Mesenchymal stem cell (in vitro differentiated cells and primary cell): ENCODE measurements around the gene RNU1-4.
"Not testable (repeated sequence)": the region's sequence is repeated elsewhere in the genome, so short reads cannot be mapped to it uniquely, and the experiment has no call there.

Experiments
- DNase-seq: peaks from one replicate; pipeline ENCODE4 v3.0.0-alpha.2; 2013
- H2AFZ ChIP-seq: one replicate; pipeline ENCODE4 v1.6.1; 2013; ENCODE audit warnings: low read depth, mild to moderate bottlenecking, control low read depth, inconsistent platforms, low read length, moderate library complexity
- H2AK5ac ChIP-seq: 2 replicates; pipeline ENCODE4 v1.6.1; 2013; ENCODE audit warnings: low read length, moderate library complexity, mild to moderate bottlenecking, inconsistent platforms; ENCODE audit not compliant: severe bottlenecking
- H2BK120ac ChIP-seq: one replicate; pipeline ENCODE4 v1.6.1; 2013; ENCODE audit warnings: low read depth, mild to moderate bottlenecking, inconsistent platforms, low read length, moderate library complexity
- H2BK12ac ChIP-seq, 2 experiments: one replicate each; pipeline ENCODE4 v1.6.1; 2013; ENCODE audit warnings: inconsistent platforms in 2 of 2, low read length in 2 of 2, mild to moderate bottlenecking in 2 of 2, moderate library complexity in 2 of 2, control low read depth in 1 of 2
- H2BK15ac ChIP-seq: one replicate; pipeline ENCODE4 v1.6.1; 2013; ENCODE audit warnings: mild to moderate bottlenecking, low read depth, inconsistent platforms; ENCODE audit not compliant: poor library complexity, severe bottlenecking
- H2BK5ac ChIP-seq: 2 replicates; pipeline ENCODE4 v1.6.1; 2013; ENCODE audit warnings: low read depth, mild to moderate bottlenecking, low read length, control low read depth, inconsistent platforms; ENCODE audit not compliant: poor library complexity, severe bottlenecking
- H3K14ac ChIP-seq, 2 experiments: one replicate each; pipeline ENCODE4 v1.6.1; 2013; ENCODE audit warnings: inconsistent platforms in 2 of 2, low read length in 2 of 2, control low read depth in 1 of 2, mild to moderate bottlenecking in 1 of 2, moderate library complexity in 1 of 2
- H3K18ac ChIP-seq, 2 experiments: one replicate each; pipeline ENCODE4 v1.6.1; 2013; ENCODE audit warnings: inconsistent platforms in 2 of 2, low read length in 2 of 2, control low read depth in 1 of 2, low read depth in 1 of 2, mild to moderate bottlenecking in 1 of 2
- H3K23ac ChIP-seq, 2 experiments: one replicate each; pipeline ENCODE4 v1.6.1; 2013; ENCODE audit warnings: inconsistent platforms in 2 of 2, low read length in 2 of 2, mild to moderate bottlenecking in 2 of 2, moderate library complexity in 2 of 2, control low read depth in 1 of 2
- H3K27ac ChIP-seq: 2 replicates; pipeline ENCODE4 v1.5.1; 2013; ENCODE audit warnings: mild to moderate bottlenecking, moderate library complexity, low read length, control low read depth, inconsistent platforms; ENCODE audit not compliant: poor library complexity, severe bottlenecking
- H3K27me3 ChIP-seq, 2 experiments: 2 replicates each; pipeline versions ENCODE4 v1.6.1 to v1.7.0; 2013; ENCODE audit warnings: low read length in 2 of 2, mild to moderate bottlenecking in 2 of 2, moderate library complexity in 2 of 2, control low read depth in 1 of 2, inconsistent platforms in 1 of 2; ENCODE audit not compliant: control insufficient read depth in 1 of 2, insufficient read depth in 1 of 2
- H3K36me3 ChIP-seq, 2 experiments: 2 replicates each; pipeline versions ENCODE4 v1.6.1 to v1.7.0; 2013; ENCODE audit warnings: low read length in 2 of 2, control low read depth in 1 of 2, inconsistent platforms in 1 of 2, low read depth in 1 of 2, mild to moderate bottlenecking in 1 of 2; ENCODE audit not compliant: insufficient read depth in 2 of 2, control insufficient read depth in 1 of 2
- H3K4ac ChIP-seq, 2 experiments: one replicate each; pipeline ENCODE4 v1.6.1; 2013; ENCODE audit warnings: inconsistent platforms in 2 of 2, low read length in 2 of 2, mild to moderate bottlenecking in 2 of 2, moderate library complexity in 2 of 2, control low read depth in 1 of 2, low read depth in 1 of 2
- H3K4me1 ChIP-seq: 2 replicates; pipeline ENCODE4 v1.6.1; 2013; ENCODE audit warnings: low read depth, low read length, control low read depth; ENCODE audit not compliant: control insufficient read depth, insufficient read depth
- H3K4me2 ChIP-seq: 2 replicates; pipeline ENCODE4 v1.6.1; 2013; ENCODE audit warnings: low read length, mild to moderate bottlenecking, inconsistent platforms; ENCODE audit not compliant: poor library complexity, severe bottlenecking
- H3K4me3 ChIP-seq, 2 experiments: 2 replicates each; pipeline versions ENCODE4 v1.5.1 to v1.7.0; 2013; ENCODE audit warnings: low read length in 2 of 2, mild to moderate bottlenecking in 2 of 2, control low read depth in 1 of 2, low read depth in 1 of 2; ENCODE audit not compliant: insufficient read depth in 1 of 2
- H3K79me1 ChIP-seq: replicated peaks from 2 replicates; pipeline ENCODE4 v1.6.1; 2013; ENCODE audit warnings: mild to moderate bottlenecking, control low read depth, low read length, inconsistent platforms; ENCODE audit not compliant: poor library complexity, severe bottlenecking
- H3K9ac ChIP-seq: 2 replicates; pipeline ENCODE4 v1.7.0; 2013; ENCODE audit warnings: mild to moderate bottlenecking, low read length, moderate library complexity
- H3K9me3 ChIP-seq: 2 replicates; pipeline ENCODE4 v1.7.0; 2013; ENCODE audit warnings: mild to moderate bottlenecking, low read length; ENCODE audit not compliant: control insufficient read depth
- H4K8ac ChIP-seq: one replicate; pipeline ENCODE4 v1.6.1; 2013; ENCODE audit warnings: inconsistent platforms, mild to moderate bottlenecking, low read length, moderate library complexity
- H4K91ac ChIP-seq: one replicate; pipeline ENCODE4 v1.6.1; 2013; ENCODE audit warnings: mild to moderate bottlenecking, low read length, inconsistent platforms
- WGBS: methylation state at CpG from one replicate; pipeline ENCODE4 v1.1.7; 2013; ENCODE audit warnings: mixed read lengths; 5-methylcytosine and 5-hydroxymethylcytosine counted together

RNU1-4 gene

DNA sequence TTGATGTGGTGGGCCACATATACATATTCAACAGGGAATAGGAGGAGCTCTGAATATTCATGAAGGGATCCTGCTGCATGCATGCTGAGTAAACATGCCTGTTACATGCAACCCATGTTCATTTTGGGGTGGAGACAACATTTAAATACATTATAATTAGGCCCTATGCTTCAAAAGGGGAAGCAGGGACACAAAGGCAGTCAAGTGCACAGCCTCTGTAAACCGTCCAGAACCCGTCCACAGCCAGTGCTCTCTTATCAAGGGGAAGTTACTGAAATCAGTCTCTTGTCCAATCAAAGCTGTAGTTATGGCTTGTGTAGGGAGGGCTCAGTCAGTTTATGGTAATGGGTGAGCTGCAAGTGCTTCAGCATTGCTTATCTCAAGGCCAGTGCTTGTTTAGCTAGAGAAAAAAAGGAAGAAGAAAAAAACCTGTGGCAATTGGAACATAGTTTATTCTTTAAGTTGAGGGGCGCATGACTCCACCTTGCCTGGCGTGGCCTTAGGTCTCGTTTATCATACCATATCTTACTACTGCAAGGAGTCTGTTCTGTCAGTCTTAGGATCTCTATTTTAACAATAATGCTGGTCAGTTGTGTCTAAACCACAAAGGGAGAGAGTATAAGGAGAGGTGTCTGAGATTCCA is 7.9 kb upstream of the RNU1-4 start:
- not testable (repeated sequence) for H3K4me3 ChIP-seq, H4K8ac ChIP-seq, H3K9me3 ChIP-seq, H3K79me1 ChIP-seq, H3K4me2 ChIP-seq, H3K23ac ChIP-seq, H3K14ac ChIP-seq, H4K91ac ChIP-seq, H3K27ac ChIP-seq, H3K27me3 ChIP-seq, H2AK5ac ChIP-seq, H3K18ac ChIP-seq, H3K4ac ChIP-seq, H2BK12ac ChIP-seq, H3K36me3 ChIP-seq, H2BK120ac ChIP-seq, H2BK5ac ChIP-seq, H3K4me1 ChIP-seq, DNase-seq, H2BK15ac ChIP-seq, H2AFZ ChIP-seq, H3K9ac ChIP-seq
- WGBS, result no CpG with 5 or more reads among the region's 5 CpGs

DNA sequence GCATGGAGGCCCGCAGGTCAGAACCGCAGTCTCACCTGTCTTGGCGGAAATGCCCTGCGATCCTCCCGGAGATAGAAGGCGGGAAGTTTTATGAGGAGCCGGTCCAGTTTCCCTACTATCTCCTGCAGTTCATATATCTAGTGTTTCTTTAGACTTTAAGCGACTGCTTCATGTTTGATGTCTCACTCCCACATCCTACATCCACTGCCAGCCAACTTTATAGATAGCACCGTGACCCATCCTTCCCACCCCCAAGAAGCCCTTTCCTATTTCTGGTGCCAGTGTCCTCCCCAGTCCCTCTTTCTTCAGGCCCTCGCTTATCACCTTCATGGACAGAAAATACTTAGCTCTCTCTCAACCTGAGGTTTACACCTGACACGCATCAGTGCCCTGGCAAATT is 914 bp downstream of the RNU1-4 start:
- not testable (repeated sequence) for H3K14ac ChIP-seq, H3K27ac ChIP-seq, H3K4me3 ChIP-seq, H3K9me3 ChIP-seq, H3K23ac ChIP-seq, H3K4me2 ChIP-seq, H3K4me1 ChIP-seq, H2BK120ac ChIP-seq, H3K27me3 ChIP-seq, H4K91ac ChIP-seq, H2BK12ac ChIP-seq, H2AK5ac ChIP-seq, H3K4ac ChIP-seq, H3K18ac ChIP-seq, H3K9ac ChIP-seq, H2BK5ac ChIP-seq, DNase-seq, H3K79me1 ChIP-seq, H2AFZ ChIP-seq, H4K8ac ChIP-seq, H2BK15ac ChIP-seq, H3K36me3 ChIP-seq
- WGBS, result no CpG with 5 or more reads among the region's 11 CpGs

DNA sequence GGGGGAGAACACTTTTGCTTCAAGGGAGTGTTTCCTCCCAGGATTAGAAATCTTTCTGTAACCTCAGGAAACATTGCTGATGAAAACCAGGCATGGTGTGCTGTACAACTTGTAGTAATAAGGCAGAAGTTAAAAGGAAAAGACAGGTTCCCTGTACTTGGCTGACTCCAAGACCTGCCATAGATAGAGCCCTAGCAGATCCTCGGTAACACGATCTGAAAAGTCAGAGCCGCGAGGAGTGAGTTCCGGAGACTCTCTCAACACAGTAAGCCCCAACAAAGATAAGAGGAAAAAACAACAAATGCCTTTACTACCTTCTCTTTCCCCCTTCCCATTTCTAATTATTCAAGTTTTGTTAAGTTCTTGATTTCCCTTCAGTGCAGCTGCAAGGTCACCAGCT is 7.3 kb downstream of the RNU1-4 start:
- not testable (repeated sequence) for H3K4me1 ChIP-seq, H3K79me1 ChIP-seq, H3K27ac ChIP-seq, H3K4ac ChIP-seq, H2BK12ac ChIP-seq, H3K9me3 ChIP-seq, H3K23ac ChIP-seq, H2AK5ac ChIP-seq, H4K91ac ChIP-seq, H3K18ac ChIP-seq, H3K36me3 ChIP-seq, H3K4me2 ChIP-seq, H3K27me3 ChIP-seq, H2AFZ ChIP-seq, H3K9ac ChIP-seq, H3K4me3 ChIP-seq, H2BK15ac ChIP-seq, H2BK120ac ChIP-seq, H4K8ac ChIP-seq, H3K14ac ChIP-seq, H2BK5ac ChIP-seq, DNase-seq
- WGBS, result no CpG with 5 or more reads among the region's 5 CpGs

DNA sequence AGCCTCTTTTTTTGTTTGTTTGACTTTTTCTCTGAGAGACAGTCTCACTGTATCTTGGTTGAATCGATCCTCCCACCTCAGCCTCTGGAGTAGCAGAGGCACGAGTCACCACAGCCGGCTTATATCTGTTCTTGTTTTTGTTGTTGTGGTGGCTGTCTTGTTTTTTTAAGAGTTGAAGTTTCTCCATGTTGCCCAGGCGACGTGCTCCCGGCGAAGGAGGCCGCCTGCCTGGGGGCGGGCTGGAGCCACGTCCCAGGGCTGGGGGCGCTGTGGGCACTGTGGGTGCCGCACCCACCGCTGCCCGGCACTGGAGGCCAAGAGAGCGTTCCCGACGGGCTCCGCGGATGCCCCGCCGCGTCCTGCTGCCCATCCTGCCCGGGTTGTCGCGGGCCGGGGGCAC is 8.4 kb downstream of the RNU1-4 start:
- H2BK120ac ChIP-seq, H3K18ac ChIP-seq, H3K79me1 ChIP-seq, H2BK5ac ChIP-seq, H2BK15ac ChIP-seq, H3K9ac ChIP-seq, H3K14ac ChIP-seq, H4K91ac ChIP-seq, DNase-seq, H3K4ac ChIP-seq, H2AK5ac ChIP-seq, H3K4me3 ChIP-seq, H4K8ac ChIP-seq, H3K36me3 ChIP-seq, H3K23ac ChIP-seq, H2BK12ac ChIP-seq, H3K27me3 ChIP-seq, H3K4me1 ChIP-seq, H3K4me2 ChIP-seq, H2AFZ ChIP-seq, H3K9me3 ChIP-seq, H3K27ac ChIP-seq: not testable (repeated sequence)
- 25% methylated on average over 2 of the region's 26 CpGs for WGBS
